Caco-2 (cell line): Measurements from ENCODE around the gene ALDH1A3. TPM values are rescaled to one million over a fixed set of nuclear protein-coding genes. Genes with fewer than 3 reads are reported as not detected.

Experiments
- BruUV-seq: library from RNA; stranded (reverse); fragments of 400-500 nt; replicated peaks from 2 replicates; lab custom pipeline; 2021; lab: Mats Ljungman, UMichigan
- CTCF ChIA-PET: fragments of 300-600 bp; sonication (Branson Sonifier 250); formaldehyde crosslinking; loops from one replicate; lab custom pipeline; 2022; ENCODE audit warnings: antibody characterized with exemption; lab: Charles Lee
- POLR2A ChIA-PET: fragments of 300-600 bp; sonication (Branson Sonifier 250); formaldehyde crosslinking; loops from one replicate; lab custom pipeline; 2022; ENCODE audit warnings: antibody characterized with exemption; lab: Charles Lee
- DNase-seq, 2 experiments: peaks; one replicate each; pipeline versions ENCODE4 v3.0.0 to v3.0.0-alpha.2; 2020 to 2022
- H3K27me3 ChIP-seq: replicated peaks from 2 replicates; pipeline ENCODE4 v1.6.0; 2011; ENCODE audit warnings: low read length; ENCODE audit not compliant: control insufficient read depth, insufficient read depth
- H3K36me3 ChIP-seq: 2 replicates; pipeline ENCODE4 v1.5.1; 2011; ENCODE audit warnings: low read length; ENCODE audit not compliant: control insufficient read depth, insufficient read depth
- H3K4me1 ChIP-seq: fragments of 250-450 bp; sonication (Bioruptor Pico); 2 replicates; pipeline ENCODE4 v1.5.1; 2020; ENCODE audit warnings: mild to moderate bottlenecking
- H3K4me3 ChIP-seq: 2 replicates; pipeline ENCODE4 v1.5.1; 2011; ENCODE audit warnings: low read depth, mild to moderate bottlenecking, control low read depth, low read length
- H3K9me3 ChIP-seq: fragments of 250-450 bp; sonication (Bioruptor Pico); 2 replicates; pipeline ENCODE4 v1.5.1; 2020; ENCODE audit warnings: mild to moderate bottlenecking, moderate library complexity
- H3K27ac Mint-ChIP-seq: one replicate; pipeline ENCODE4 v1.8.0; 2022; ENCODE audit warnings: mixed read lengths; ENCODE audit not compliant: unreplicated experiment
- H3K27me3 Mint-ChIP-seq: one replicate; pipeline ENCODE4 v1.8.0; 2022; ENCODE audit warnings: mixed read lengths; ENCODE audit not compliant: insufficient read depth, unreplicated experiment
- H3K36me3 Mint-ChIP-seq: one replicate; pipeline ENCODE4 v1.8.0; 2022; ENCODE audit warnings: mild to moderate bottlenecking, mixed read lengths; ENCODE audit not compliant: insufficient read depth, unreplicated experiment
- H3K4me1 Mint-ChIP-seq: one replicate; pipeline ENCODE4 v1.8.0; 2022; ENCODE audit warnings: low read depth, mixed read lengths; ENCODE audit not compliant: unreplicated experiment
- H3K4me3 Mint-ChIP-seq: one replicate; pipeline ENCODE4 v1.8.0; 2022; ENCODE audit warnings: mild to moderate bottlenecking, moderate library complexity, mixed read lengths; ENCODE audit not compliant: unreplicated experiment
- H3K9me3 Mint-ChIP-seq: one replicate; pipeline ENCODE4 v1.8.0; 2022; ENCODE audit warnings: mixed read lengths; ENCODE audit not compliant: unreplicated experiment
- CTCF ChIP-seq, 2 experiments: fragments of 200-600 bp in 1 of 2; IDR thresholded peaks; 1 replicate in 1 of 2; 2 replicates in 1 of 2; pipeline versions ENCODE4 v1.5.1 to v1.8.0; 2011 to 2022; ENCODE audit warnings: antibody characterized with exemption in 1 of 2, control low read depth in 1 of 2, inconsistent platforms in 1 of 2, low read depth in 1 of 2, low read length in 1 of 2, mild to moderate bottlenecking in 1 of 2, moderate library complexity in 1 of 2; ENCODE audit not compliant: insufficient read depth in 1 of 2, severe bottlenecking in 1 of 2, unreplicated experiment in 1 of 2
- intact Hi-C: fragments of 100-400 bp; cut with micrococcal nuclease; formaldehyde crosslinking; loops from one replicate; pipeline ENCODE4 v1.10.0; 2022; ENCODE audit not compliant: unreplicated experiment
- total RNA-seq: library from RNA; stranded (reverse); gene quantifications from 2 replicates; pipeline ENCODE4 v1.2.3, GENCODE V29; 2022

Gene ALDH1A3
- total RNA-seq, 1 experiment from 2014 or later: 6.6 TPM

DNA sequence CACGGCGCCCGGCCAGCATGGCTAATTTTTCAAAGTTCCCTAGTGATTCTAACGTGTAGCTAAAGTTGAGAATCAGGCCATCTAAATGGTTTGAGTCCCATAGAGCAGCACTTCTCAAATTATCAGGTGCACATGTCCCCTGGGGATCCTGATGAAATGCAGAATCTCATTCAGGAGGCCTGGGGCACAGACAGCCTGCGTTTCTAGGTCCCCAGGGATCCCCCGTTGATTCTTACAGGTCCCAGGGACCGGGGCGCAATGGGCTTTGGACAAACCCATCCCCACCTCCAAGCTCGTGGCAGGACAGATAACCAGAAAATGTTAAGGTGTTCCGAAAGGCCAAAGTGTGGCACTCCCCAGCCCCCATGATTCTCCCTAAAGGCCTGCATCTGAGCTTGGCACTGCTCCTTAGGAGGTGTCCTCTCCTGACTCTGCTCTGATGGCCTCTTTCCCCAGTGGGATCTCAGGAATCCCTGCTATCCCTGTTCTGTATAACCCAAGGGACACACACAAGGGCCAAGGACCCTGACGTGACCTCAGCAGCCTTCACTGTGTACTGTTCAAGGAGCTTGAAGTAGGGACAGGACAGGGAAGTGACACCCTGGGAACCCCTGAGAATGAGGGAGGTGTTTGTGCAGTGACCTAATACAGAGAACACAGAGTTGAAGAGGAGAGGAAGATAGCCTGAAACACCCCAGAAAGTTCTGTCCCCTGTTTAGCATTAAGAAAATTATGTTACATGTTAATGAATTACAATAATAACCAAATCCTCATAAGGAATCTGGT lies 47.5 kb downstream of the ALDH1A3 start:
- Mint-ChIP-seq H3K36me3 (peaks cover 12% of the 10 kb centered on the region), H3K27ac (no peak overlapping the region), H3K4me1 (peaks cover 21% of the 10 kb centered on the region), H3K27me3 (no peaks in the 10 kb centered on the region), H3K4me3 (no peak overlapping the region), H3K9me3 (no peaks in the 10 kb centered on the region)
- ChIA-PET CTCF (no interaction called here), POLR2A (interaction anchor here (0.6 kb wide), 1 partner anchor 362 kb away, joined by 4 read pairs; no protein-coding TSS in a partner anchor)
- Histone ChIP-seq H3K27me3 (no peaks in the 10 kb centered on the region), H3K9me3 (no peaks in the 10 kb centered on the region), H3K4me1 (peaks cover 14% of the 10 kb centered on the region), H3K36me3 (no peaks in the 10 kb centered on the region; the same call in none of the 2 replicates), H3K4me3 (no peak overlapping the region)
- BruUV-seq: no TSS peak
- no peak for DNase-seq
- intact Hi-C loops: no loop called here
- TF ChIP-seq CTCF (IDR thresholded peaks at IDR 0.05; ENCODE audit: insufficient read depth in 1 of 2, low read depth in 1 of 2, low read length in 1 of 2, severe bottlenecking in 1 of 2, unreplicated experiment in 1 of 2): no peak

DNA sequence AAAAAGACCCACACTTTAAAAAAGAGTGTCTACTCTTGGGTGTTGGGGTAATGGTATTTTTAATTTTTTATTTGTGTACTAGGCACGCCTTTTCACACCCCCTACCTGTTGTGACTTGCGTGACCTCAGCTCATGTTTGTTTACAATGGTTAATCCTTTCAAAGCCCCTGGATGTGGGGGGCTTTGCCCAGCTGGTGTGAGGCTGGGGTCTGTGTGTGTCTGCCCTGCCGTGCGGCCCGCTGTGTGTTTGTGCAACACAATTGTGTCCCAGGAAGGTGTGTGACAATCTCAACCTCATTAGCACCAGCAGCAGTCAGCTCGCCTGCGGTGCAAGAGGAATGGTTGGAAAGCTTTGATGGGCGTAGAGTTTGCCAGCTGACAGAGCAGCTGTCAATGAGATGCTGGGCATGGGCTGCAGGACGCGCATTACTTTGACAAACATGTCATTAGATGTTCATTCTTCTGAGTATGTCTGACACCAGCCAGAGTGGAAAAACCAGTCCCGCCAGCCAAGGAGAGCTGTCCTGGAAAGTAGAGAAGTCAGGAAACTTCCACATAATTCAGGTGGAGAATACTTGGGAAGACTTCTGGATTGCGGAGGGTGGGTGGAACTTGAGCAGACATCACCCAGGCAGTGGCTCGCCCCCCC lies 49.1 kb downstream of the ALDH1A3 start:
- Mint-ChIP-seq H3K27me3 (no peaks in the 10 kb centered on the region), H3K36me3 (peaks cover 12% of the 10 kb centered on the region), H3K27ac (peak overlapping the region; percentile 79), H3K4me1 (peaks cover 21% of the 10 kb centered on the region), H3K9me3 (no peaks in the 10 kb centered on the region), H3K4me3 (peak overlapping the region; percentile 21)
- Histone ChIP-seq H3K36me3 (no peaks in the 10 kb centered on the region; the same call in none of the 2 replicates), H3K27me3 (no peaks in the 10 kb centered on the region), H3K9me3 (no peaks in the 10 kb centered on the region), H3K4me3 (no peak overlapping the region), H3K4me1 (peaks cover 14% of the 10 kb centered on the region)
- peak; percentile 70 to 73 for DNase-seq
- ChIA-PET POLR2A (no interaction called here), CTCF (interaction anchor here (1.6 kb wide), 1 partner anchor 10 kb away, joined by 11 read pairs; the partner anchor contains the start of gene LRRK1)
- intact Hi-C loops: loop anchor here (2.0 kb wide), 1 partner anchor 16 kb away; no protein-coding TSS in a partner anchor
- TF ChIP-seq CTCF (IDR thresholded peaks at IDR 0.05; ENCODE audit: insufficient read depth in 1 of 2, low read depth in 1 of 2, low read length in 1 of 2, severe bottlenecking in 1 of 2, unreplicated experiment in 1 of 2): no peak
- BruUV-seq: no TSS peak

DNA sequence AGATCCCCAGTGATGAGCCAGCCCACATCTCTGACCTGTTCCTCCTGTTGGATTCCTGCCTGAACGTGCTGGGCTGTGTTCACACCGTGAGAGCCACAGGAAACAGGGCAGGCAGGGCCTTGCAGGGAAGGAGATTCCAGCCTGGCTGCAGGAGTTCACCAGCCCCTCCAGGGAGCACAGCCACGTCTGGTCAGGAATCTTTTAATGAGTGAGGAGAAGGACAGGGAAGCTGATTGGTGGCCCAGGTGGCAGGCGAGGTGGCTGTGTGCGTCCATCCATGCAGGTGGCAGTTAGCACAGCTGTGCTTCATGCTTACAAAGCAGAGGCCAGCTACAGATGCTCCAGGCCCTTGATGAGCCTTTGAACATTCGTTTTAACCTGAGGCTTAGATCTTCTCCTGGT lies 50.0 kb downstream of the ALDH1A3 start:
- H3K36me3 ChIP-seq: no peaks in the 10 kb centered on the region; the same call in none of the 2 replicates
- H3K27me3 ChIP-seq: no peaks in the 10 kb centered on the region
- peaks cover 14% of the 10 kb centered on the region for H3K4me1 ChIP-seq
- intact Hi-C loops: loop anchor here (2.0 kb wide), 1 partner anchor 15 kb away; no protein-coding TSS in a partner anchor
- Mint-ChIP-seq H3K4me3 (peak overlapping the region; percentile 21), H3K9me3 (no peaks in the 10 kb centered on the region), H3K27me3 (no peaks in the 10 kb centered on the region), H3K36me3 (peaks cover 12% of the 10 kb centered on the region), H3K4me1 (peaks cover 21% of the 10 kb centered on the region), H3K27ac (peak overlapping the region; percentile 79)
- TF ChIP-seq CTCF (IDR thresholded peaks at IDR 0.05; ENCODE audit: insufficient read depth in 1 of 2, low read depth in 1 of 2, low read length in 1 of 2, severe bottlenecking in 1 of 2, unreplicated experiment in 1 of 2): no peak
- no peaks in the 10 kb centered on the region for H3K9me3 ChIP-seq
- ChIA-PET POLR2A (no interaction called here), CTCF (interaction anchor here (0.7 to 1.6 kb wide), 2 partner anchors 11 to 1197 kb away, joined by 3 to 11 read pairs; partner anchors contain the start of genes LRRK1 and LYSMD4)
- H3K4me3 ChIP-seq: no peak overlapping the region
- peak in 1 of 2 experiments; percentile 51 for DNase-seq
- BruUV-seq: no TSS peak
